ENCODE data around the gene ROCK2.

- TF ChIP-seq CTCF (conservative IDR thresholded peaks at IDR 0.05; ENCODE audit: low read length) (no peak), EZH2phosphoT487 (IDR thresholded peaks at IDR 0.05; ENCODE audit: borderline replicate concordance) (no peak)
Observed at GRCh38 chr2:11314487-11314886, 29.9 kb downstream of the ROCK2 start.

Data from Loucy (cell line).